ENCODE measurements around the gene RRP36. TPM values are rescaled to one million over a fixed set of nuclear protein-coding genes. Genes with fewer than 3 reads are reported as not detected.
A peak's percentile ranks its signal among the peaks of the same experiment; 100 is the strongest.

Gene RRP36
- polyA plus RNA-seq, 4 donors, result 37.6 to 64.1 (median 58.5) TPM

DNA sequence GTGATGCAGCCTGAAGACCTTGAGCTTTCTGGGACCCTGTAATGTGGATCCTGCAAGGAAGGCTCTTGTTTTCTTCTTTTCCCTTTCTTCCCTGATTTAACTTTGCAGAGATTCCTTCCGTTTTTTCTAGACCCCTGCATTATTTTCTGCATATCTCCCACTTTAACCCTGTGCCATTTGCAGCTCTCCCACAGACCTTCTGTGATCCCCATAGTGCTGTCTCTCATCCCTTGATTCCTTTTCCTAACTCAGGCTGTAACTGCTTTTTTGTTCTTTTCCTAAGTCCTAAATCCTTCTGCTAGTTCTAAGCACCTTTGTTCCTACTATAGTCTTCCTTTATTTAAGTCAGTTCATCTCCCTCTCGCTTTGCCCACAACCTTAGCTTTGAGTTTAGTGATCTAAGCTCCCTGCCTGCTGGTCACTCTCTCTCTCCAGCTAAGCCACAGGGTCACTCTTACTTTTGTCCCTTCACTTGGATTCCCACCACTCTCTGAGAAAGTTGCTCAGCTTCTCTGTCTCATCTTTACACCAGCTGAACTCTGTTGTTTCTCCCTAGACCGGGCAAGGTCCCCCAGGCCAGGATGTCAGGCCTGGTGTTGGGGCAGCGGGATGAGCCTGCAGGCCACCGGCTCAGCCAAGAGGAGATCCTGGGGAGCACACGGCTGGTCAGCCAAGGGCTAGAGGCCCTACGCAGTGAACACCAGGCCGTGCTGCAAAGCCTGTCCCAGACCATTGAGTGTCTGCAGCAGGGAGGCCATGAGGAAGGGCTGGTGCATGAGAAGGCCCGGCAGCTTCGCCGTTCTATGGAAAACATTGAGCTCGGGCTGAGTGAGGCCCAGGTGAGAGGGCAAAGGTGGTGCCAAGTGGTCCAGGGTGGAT is 39.6 kb downstream of the RRP36 start:
- DNase-seq (ENCODE audit: low read depth in 4 of 4, low spot score in 3 of 4), result no peak

DNA sequence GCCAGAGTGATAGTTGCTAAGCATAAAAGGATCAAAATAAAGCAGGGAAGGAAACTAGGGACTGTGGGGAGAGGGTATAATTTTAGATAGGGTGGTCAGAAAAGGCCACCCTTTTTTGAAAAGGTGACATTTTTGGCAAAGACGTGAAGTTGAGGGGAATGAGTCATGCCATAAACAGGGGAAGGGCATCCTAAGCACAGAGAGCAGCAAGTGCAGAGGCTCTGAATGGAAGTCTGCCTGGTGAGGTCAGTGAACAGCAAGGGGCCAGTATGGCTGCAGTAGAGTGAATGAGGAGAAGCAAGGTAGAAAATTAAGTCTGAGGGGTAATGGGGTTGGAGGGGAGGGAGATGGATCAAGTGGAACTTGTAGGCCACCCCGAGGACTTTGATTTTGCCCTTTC is 40.4 kb downstream of the RRP36 start:
- DNase-seq (ENCODE audit: low read depth in 4 of 4, low spot score in 3 of 4), result no peak

DNA sequence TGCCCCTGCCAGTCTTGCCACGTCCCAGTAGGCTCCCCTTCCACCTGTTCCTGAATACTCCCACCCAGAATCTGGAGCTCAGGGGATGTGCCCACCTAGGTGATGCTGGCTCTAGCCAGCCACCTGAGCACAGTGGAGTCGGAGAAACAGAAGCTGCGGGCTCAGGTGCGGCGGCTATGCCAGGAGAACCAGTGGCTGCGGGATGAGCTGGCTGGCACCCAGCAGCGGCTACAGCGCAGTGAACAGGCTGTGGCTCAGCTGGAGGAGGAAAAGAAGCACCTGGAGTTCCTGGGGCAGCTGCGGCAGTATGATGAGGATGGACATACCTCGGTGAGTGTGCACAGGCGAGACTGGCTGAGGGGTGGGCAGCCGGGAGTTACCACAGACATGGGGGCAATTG is 41.4 kb downstream of the RRP36 start:
- DNase-seq (ENCODE audit: low read depth in 4 of 4, low spot score in 3 of 4), result no peak

DNA sequence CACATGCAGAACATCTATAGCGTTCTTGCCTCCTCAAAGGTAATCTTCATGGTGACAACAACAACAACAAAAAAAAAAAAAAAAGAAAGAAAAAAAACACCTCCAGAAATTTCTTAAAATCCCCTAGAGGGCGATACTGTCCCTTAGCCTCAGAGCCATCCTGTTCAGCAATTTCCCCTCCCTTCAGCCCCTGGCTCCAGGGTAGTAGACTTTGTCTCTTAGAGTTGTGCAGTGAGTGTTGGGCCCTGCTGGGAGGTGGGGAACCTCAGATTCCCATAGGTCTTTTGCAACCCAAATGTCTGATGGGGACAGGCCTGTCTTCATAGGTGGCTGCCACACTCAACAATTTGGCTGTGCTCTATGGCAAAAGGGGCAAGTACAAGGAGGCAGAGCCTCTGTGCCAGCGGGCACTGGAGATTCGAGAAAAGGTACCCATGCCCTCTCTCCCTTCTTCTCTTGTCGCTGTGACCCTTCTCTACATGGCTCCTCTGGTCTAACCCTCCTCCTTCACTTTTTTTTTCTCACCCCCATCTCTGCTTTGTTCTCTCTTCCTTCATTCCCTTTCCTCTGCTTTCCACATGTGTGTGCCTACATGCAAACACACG is 48.7 kb downstream of the RRP36 start:
- DNase-seq (ENCODE audit: low read depth in 4 of 4, low spot score in 3 of 4), result no peak

DNA sequence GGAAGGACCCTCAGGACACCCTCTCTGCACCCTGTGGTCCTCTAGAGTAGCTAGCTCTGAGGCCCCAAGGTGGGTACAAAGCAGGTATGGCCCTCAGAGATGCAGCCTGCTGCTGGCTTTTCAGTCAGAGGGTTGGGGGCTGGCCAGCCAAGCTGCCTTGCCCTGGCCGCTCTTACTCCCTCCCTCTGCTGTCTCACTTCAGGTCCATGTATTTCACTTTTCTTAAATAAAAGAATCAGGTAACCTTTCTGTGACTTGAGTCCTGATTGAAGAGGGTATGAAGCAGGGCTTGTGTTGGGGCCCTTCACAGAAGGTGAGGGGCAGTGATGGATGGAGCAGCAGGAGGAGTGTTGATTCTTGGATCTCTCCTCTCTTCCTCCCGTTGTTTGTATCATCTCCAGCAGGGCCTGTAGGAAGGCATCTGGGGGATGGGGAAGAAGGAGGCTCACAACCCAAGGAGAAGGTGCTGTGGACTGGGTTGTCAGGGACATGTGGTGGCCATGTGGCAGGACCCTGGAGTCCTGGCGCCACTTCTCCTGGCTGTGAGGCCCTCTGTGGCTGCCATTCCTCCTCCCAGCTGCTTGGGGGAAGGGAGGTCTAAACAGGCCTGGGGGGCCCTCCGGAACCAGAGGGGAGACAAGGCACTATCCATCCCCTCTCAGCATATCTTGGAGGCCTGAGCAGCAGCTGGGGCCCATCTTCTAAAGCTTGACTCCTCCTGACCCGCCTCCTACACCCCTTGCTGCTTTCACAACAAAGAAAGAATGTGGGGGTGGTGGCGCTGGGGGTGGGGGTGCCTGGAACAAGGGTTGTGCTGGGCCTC is 53.6 kb downstream of the RRP36 start:
- DNase-seq (ENCODE audit: low read depth in 4 of 4, low spot score in 3 of 4), result peak in 2 of 4 donors; percentile 73 to 76

DNA sequence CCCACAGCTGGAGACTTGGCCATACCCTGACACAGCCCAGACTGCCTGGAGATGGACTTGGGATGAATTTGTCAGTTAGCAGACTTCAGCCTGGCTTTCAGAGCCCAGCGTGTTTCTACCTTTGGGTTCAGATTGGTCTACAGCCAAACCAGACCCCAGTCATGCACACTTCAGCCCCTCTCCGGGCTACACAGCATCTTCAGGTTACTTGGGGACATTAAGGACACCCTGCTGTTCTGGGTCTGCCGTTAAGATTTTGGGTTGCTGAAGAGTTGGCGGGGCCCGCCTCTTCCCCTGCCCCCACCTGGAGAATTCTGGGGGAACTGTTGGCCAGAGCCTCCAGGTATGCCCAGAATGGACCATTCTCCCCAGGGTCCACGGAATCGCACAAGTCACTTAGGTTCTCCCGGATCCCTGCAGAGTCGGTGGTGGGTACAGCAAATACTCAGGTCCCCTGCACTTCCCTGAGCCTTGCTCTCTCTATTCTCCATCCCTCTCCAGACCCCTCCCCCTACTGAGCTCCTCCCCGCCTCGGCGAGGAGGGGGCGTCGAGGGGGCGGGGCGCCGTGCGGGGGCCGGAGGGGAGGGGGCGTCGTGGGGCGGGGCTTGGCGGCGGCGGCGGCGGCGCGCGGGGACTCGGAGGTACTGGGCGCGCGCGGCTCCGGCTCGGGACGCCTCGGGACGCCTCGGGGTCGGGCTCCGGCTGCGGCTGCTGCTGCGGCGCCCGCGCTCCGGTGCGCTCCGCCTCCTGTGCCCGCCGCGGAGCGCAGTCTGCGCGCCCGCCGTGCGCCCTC is 54.4 kb downstream of the RRP36 start, which contains the start of gene PTK7:
Gene PTK7 (plus strand): TSS at position 645 of the 794 bp plus-strand sequence. CDS start 175 bp downstream, outside the sequence.
- DNase-seq (ENCODE audit: low read depth in 4 of 4, low spot score in 3 of 4), result peak in 2 of 4 donors; percentile 79 to 82

DNA sequence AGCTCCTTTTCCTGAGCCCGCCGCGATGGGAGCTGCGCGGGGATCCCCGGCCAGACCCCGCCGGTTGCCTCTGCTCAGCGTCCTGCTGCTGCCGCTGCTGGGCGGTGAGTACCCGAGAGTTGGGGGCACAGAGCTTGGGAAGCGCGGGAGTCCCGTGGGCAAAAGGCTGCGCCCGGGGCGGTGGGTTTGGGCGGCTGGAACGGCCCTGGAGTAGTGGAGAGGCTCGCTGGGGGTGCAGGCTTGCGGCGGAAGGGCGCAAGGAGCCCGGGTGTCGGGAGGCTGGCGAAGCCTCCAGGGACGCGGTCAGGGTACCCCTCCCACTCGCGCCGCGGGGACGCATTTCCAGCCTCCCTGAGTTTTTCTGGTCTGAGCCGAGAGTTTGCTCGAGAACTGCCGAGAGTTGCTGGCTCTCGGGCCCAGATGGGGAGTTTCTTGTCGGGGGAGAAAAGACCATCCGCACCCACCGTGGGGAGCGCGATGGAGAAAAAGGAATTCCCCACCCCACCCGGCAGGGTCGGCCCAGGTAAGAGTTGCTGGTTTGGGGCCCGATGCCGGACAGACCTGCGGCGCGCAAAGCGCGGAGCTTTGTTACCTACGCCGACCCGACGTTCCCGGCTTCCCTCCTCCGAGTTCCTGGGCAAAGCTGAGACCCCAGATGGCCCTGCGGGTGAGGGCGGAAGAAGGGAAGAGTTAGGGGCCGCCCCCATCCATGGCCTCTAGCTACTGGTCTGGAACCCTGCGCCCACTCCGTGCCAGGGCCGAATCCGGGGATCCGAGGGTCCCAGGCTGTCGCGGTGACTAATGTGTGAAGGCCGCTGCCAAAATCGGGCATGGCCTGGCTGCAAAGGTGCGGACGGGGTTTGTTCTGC is 55.3 kb downstream of the RRP36 start:
- DNase-seq (ENCODE audit: low read depth in 4 of 4, low spot score in 3 of 4), result no peak

DNA sequence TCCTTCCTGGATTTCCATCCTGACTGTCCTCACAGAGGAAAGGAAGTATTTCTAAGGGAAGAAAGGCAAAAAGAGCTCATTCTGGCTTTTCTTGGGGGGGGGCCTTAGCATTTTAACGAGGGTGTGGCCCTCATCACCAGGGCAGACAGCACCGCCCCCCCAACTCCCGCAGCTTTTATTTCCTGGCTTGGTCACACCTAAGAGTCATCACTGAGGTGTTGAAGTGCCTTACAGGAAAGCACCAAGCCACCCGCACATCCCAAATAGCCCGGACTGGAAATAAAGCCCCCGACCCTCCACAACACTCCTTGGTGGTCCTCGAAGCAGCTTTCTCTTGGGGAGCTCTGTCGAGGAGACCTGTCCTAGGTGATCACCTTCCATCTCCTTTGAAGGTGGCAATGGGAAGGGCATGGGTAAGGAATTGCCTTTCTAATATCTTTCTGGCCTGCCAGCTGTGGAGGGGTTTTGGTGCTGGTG is 55.9 kb downstream of the RRP36 start:
- DNase-seq (ENCODE audit: low read depth in 4 of 4, low spot score in 3 of 4), result no peak

DNA sequence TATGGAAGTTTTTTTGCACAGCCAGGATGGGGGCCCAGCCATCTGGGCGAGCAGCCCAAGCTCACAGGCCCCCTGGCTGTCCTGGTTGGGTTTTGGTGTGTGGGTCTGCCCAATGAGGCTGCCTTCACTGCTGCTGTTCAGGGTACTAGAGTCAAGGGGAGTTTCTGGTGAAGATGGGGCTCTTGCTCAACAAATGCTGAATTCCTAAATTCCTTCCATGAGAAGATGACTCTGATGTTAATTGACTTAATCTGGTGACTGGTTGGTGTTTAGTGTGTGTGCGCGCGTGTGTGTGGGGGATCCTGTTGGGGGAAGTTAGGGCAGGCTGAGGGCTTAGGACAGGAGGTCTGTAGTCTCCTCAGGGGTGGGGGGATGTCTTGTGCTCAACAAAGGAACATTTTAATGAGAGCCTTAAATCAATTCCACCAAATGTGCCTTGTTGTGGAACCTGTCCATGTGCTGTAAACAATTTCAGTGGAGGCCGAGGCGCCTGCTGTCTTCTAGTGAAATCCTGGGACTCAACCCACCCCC is 56.6 kb downstream of the RRP36 start:
- no peak for DNase-seq (ENCODE audit: low read depth in 4 of 4, low spot score in 3 of 4)

DNA sequence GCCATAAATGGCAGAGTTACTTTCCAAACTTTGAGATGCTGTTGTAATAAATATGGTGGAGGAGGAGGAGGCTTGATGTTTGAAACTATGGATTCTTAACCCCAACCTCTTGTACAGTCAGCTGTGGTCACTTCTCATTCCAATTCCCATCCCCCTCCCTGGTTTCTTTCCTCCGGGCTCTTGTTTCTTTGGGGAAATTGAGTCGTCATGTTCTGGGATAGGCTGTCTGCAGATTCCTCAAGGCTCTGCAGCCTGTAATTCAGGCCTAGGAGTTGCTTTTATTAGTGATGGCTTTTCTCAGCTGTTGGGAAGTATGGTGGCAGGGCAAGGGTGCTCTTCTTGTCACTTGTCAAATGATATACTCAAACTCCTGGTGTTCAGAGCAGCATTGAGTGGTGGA is 57.3 kb downstream of the RRP36 start:
- DNase-seq (ENCODE audit: low read depth in 4 of 4, low spot score in 3 of 4), result no peak

Other genes with a start within 250 kb of the RRP36 start
- 10 to 100 TPM; 15.3 to 16.6 (median 16.4) TPM for gene BICRAL, start 239.6 kb upstream of the RRP36 start, polyA plus RNA-seq (ENCODE audit: insufficient read length in 4 of 4)
- 100 to 1,000 TPM in 2 of 4 donors, 10 to 100 TPM in 2; 90.9 to 128 (median 105) TPM for gene RPL7L1, start 142.0 kb upstream of the RRP36 start, polyA plus RNA-seq (ENCODE audit: insufficient read length in 4 of 4)
- gene PTCRA, start 105.6 kb upstream of the RRP36 start, polyA plus RNA-seq (ENCODE audit: insufficient read length in 4 of 4), result under 1 TPM in 1 of 4 donors, not detected in 3; 0.47 TPM
- 10 to 100 TPM; 52.3 to 64.9 (median 59.1) TPM for gene CNPY3, start 92.1 kb upstream of the RRP36 start, polyA plus RNA-seq (ENCODE audit: insufficient read length in 4 of 4)
- 1 to 10 TPM in 1 of 4 donors, under 1 TPM in 3; 0.45 to 2.0 (median 0.64) TPM for gene GNMT, start 60.9 kb upstream of the RRP36 start, polyA plus RNA-seq (ENCODE audit: insufficient read length in 4 of 4)
- 10 to 100 TPM; 15.5 to 27.2 (median 19.1) TPM for gene PEX6, start 42.4 kb upstream of the RRP36 start, polyA plus RNA-seq (ENCODE audit: insufficient read length in 4 of 4)
- 10 to 100 TPM; 60.3 to 72.1 (median 66.5) TPM for gene PPP2R5D, start 37.1 kb upstream of the RRP36 start, polyA plus RNA-seq (ENCODE audit: insufficient read length in 4 of 4)
- 10 to 100 TPM; 71.0 to 91.9 (median 82.6) TPM for gene MEA1, start 7.7 kb upstream of the RRP36 start, polyA plus RNA-seq (ENCODE audit: insufficient read length in 4 of 4)
- 100 to 1,000 TPM in 1 of 4 donors, 10 to 100 TPM in 3; 90.6 to 112 (median 95.0) TPM for gene KLHDC3, start 7.4 kb upstream of the RRP36 start, polyA plus RNA-seq (ENCODE audit: insufficient read length in 4 of 4)
- gene CUL7, start 32.2 kb downstream of the RRP36 start, polyA plus RNA-seq (ENCODE audit: insufficient read length in 4 of 4), result 10 to 100 TPM; 45.8 to 59.0 (median 48.7) TPM
- 10 to 100 TPM; 38.4 to 78.4 (median 55.1) TPM for gene MRPL2, start 37.8 kb downstream of the RRP36 start, polyA plus RNA-seq (ENCODE audit: insufficient read length in 4 of 4)
- 10 to 100 TPM; 30.6 to 74.2 (median 51.3) TPM for gene KLC4, start 38.0 kb downstream of the RRP36 start, polyA plus RNA-seq (ENCODE audit: insufficient read length in 4 of 4)
- gene PTK7, start 54.7 kb downstream of the RRP36 start, polyA plus RNA-seq (ENCODE audit: insufficient read length in 4 of 4), result 100 to 1,000 TPM; 228 to 269 (median 239) TPM
- gene SRF, start 149.6 kb downstream of the RRP36 start, polyA plus RNA-seq (ENCODE audit: insufficient read length in 4 of 4), result 10 to 100 TPM; 26.5 to 38.2 (median 30.9) TPM
- gene CUL9, start 160.6 kb downstream of the RRP36 start, polyA plus RNA-seq (ENCODE audit: insufficient read length in 4 of 4), result 10 to 100 TPM; 24.7 to 48.7 (median 34.5) TPM
- gene DNPH1, start 207.9 kb downstream of the RRP36 start, polyA plus RNA-seq (ENCODE audit: insufficient read length in 4 of 4), result 10 to 100 TPM; 29.2 to 87.2 (median 46.4) TPM
- under 1 TPM; 0.20 to 0.44 (median 0.30) TPM for gene TTBK1, start 221.9 kb downstream of the RRP36 start, polyA plus RNA-seq (ENCODE audit: insufficient read length in 4 of 4)

Measured in left renal pelvis (tissue), 4 donors.